GM19324 (cell line): ENCODE measurements around the gene GCAT.

Experiments used
- ATAC-seq: cut with Tn5 transposase; IDR thresholded peaks from one replicate; pipeline ENCODE4 v1.9.1; 2021; ENCODE audit warnings: mild to moderate bottlenecking, moderate library complexity; ENCODE audit not compliant: unreplicated experiment, low FRiP score

The GCAT gene

DNA sequence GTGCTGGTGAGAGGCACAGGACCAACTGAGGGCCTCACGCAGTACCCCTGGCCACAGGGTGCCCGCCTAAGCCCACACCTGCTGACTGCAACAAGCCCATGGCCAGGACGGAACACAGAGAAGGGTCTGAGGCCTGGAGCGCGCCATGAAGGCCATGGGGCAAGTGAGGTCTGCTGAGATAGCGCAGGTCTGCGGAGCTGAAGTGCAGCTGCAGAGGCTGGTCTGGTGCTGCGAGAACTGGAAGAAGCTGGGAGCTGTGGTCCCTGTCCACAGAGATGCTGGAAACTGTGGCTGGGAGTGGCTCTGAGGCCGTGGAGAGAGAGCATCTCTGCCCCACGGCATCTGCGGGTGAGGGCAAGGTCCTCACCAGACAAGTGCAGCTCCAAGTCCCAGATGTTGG, 23.7 kb downstream of the GCAT start:
- ATAC-seq: no peak

DNA sequence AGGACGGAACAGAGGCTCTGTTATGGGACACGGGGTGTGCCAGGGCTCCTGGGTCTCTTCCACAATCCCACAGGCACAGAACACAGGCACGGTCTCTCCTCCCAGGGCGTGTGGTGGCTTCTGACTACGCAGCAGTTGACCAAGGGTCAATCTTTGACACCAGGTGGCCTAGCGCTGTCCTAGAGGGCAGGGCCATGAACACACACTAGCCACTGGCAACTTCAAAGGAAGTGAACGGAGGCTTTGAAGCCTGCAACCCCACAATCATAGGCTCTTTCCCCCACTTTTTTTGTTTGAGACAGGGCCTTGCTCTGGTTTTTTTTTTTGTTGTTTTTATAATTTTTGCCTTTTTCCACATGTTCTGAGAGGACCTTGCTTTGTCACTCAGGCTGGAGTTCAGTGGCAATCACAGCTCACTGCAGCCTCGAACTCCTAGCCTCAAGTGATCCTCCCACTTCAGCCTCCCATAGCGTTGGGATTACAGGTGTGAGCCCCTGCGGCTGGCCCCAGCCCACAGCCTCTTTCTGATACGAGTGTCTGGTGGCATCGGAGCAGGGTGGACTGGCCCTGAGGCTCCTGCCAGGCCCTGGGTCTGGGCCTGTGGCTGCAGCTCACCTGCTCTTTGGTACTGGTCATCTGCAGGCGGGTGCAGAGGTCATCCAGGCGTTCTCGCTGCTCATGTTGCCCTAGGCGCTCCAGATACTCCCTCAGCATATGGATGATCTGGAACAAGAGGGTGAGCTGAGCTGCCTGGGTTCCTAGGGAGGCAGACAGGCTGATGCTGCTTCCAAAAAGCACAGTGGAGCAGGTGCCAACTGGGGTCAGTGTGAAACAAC, 24.5 kb downstream of the GCAT start:
- ATAC-seq: no peak

DNA sequence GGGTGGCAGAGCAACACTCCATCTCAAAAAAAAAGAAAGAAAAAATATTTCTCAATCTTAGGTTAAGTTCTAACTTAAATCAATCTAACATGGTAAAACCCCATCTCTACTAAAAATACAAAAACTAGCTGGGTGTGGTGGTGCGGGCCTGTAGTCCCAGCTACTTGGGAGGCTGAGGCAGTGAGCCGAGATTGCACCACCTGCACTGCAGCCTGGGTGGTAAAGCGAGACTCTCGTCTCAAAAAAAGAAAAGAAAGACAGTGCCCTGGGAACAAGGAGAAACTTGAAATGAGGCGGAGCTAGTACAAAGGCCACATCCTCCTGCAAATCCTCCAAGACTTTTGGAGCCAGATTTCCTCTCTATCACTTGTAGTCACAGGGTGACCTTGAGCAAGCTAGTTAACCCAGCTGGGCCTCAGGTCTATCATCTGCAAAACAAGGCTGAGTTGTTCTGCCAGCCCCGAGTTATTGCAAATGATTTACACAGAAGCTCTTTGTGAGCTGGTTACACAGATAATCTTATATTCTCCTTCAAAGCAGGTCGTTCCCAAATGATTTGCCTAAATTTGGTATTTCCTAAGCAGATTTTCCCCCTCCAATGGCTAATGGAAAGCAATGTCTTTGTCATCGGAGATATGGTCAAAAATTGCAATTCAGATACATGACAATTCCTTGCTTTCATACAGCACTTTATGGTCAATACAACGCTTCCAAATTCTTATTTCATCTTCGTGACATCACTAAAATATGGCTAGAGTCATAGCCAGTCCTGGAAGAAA, 34.5 kb downstream of the GCAT start:
- ATAC-seq: no peak

- ATAC-seq: peak; percentile 64
These were observed 36.0 kb downstream of the GCAT start for GRCh38 chr22:37843741-37844089.

GRCh38 chr22:37844904-37845329, 37.2 kb downstream of the GCAT start:
- ATAC-seq: no peak

DNA sequence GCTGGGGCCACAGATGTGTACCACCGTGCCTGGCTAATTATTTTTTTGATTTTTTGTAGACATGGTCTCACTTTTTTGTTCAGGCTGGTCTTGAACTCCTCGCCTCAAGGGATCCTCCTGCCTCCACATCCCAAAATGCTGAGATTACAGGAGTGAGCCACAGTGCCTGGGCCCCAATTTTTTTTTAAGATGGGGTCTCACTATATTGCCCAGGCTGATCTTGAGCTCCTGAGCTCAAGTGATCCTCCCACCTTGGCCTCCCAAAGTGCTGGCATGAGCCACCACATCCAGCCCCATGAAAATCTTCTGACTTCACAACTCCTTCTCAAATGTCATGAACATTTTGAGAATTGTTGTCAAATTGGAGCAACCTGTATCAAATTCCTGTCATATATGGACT, 38.7 kb downstream of the GCAT start:
- no peak for ATAC-seq

- no peak for ATAC-seq
These were observed 40.9 kb downstream of the GCAT start for GRCh38 chr22:37848587-37849088.

DNA sequence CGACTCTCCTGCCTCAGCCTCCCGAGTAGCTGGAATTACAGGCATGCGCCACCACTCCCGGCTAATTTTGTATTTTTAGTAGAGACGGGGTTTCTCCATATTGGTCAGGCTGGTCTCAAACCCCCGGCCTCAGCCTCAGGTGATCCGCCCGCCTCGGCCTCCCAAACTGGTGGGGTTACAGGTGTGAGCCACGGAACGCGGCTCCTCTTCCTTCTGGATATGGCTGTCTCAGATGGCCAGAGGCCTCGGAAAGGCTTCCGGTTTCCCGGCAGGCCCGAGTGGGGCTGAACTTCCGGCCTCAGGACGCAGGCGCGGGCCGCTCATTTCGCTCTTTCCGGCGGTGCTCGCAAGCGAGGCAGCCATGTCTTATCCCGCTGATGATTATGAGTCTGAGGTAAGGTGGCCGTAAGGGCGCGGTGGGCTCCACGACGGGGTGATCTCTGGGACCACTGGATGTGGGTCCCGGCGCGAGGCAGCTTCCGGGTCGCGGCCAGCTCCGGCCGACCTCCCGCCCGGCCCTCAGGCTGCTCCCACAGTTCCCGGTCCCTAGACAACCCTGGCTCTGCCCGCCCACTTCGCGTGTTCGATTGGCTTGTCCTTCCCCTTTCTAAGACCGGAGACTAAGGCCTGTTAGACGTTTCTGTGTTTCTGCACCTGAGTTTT, 41.5 kb downstream of the GCAT start, which contains the start of gene EIF3L:
TSS of gene EIF3L (plus strand) at position 331 of the 663 bp plus-strand sequence. CDS start at position 362, 31 bp downstream.
- peak; percentile 67 for ATAC-seq

DNA sequence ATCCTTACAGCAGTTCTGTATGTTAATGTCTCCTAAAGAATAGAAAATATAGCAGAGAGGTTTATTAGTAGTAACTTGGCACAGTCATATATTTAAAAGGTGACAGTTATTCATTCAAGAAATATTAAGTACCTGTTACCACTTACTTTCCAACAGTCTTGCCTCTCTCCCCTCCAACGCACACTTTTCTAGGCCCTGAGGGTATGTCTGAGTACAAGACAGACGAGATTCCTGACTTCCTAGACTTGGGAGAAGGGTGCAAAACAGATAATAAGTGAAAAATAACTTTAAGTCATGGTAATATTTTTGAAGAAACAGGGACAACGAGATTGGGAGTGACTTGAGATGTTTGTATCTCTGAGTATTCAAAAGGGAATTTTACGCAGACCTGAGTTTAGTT, 43.1 kb downstream of the GCAT start:
- ATAC-seq: no peak

DNA sequence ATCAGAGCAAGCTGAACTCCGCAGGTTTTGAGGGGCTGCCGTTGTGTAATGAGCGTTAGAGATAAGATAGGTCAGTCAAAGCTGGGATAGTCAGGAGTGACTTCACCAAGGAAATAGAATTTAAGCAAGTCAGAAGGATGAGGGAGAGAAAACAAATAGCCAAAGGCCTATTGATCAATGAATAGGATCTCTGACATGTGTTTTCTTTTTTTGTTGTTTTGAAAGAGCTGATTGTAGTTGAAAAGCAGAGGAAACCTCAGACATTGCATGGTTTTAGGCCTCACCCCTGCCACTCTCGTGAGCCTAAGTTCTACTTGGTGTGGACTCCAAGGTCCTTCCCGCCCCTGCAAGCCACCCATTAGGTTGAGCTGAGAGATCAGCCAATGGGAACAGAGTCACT, 44.7 kb downstream of the GCAT start:
- ATAC-seq: no peak

GRCh38 chr22:37854946-37855345, 47.2 kb downstream of the GCAT start:
- ATAC-seq: no peak

- ATAC-seq: no peak
These were observed 47.7 kb downstream of the GCAT start for GRCh38 chr22:37855462-37855861.

DNA sequence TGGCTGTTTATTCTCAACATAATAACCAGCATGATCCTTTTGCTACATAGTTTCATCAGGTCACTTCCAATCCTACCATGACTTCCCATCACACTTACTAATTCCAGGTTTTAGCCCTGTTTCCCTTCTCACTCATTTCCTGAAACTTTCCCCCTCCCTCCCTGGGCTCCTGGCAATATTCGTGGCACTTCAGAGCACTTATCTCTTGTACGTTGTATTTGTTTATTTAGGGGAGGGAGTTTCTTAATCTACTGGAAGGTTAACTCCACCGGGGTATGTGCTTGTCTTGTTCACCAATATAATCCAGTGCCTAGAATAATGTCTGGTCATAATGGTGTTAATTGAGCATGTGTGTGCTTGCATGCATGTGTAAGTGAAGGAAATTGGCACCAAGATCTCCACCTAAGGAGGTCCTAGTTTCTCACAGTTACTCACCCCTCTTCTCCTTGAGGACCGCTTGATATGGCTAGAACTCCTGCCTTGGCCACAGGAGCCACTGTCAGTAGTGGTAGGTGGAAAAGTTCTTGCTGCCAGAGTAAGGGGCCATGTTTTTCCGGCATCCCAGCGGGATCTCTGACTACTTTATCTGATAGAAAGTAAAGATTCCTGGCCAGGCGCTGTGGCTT, 53.2 kb downstream of the GCAT start:
- no peak for ATAC-seq

DNA sequence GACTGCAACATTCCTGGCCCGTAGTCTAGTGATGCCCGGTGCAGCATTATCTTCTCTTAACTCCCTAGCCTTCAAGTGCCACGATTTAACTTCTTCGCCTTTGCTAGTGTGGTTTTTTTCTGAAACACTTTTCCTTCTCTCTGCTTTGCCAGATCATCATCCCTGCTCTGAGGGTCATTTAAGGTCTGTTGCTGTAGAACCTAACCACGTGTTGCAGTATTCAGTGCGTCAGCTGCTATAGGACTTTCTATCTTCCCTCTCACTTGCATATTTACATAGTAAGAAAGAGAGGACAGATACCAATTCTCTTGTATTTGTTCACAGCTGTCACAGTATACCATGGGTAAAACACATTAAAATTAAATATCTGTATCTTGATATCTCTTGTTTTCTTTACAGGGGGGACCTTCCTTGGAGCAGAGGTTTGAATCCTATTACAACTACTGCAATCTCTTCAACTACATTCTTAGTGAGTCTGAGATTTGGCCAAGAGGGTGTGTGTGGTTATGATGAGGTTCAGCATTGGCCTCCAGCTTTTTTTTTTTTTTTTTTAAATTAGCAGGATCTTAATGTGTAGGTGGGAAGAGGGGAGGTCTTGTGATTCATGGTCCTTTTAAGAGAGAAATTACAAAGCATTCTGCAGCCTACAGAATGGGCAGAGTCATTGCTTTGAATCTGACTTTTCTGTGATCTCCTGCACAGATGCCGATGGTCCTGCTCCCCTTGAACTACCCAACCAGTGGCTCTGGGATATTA, 55.0 kb downstream of the GCAT start:
- no peak for ATAC-seq

DNA sequence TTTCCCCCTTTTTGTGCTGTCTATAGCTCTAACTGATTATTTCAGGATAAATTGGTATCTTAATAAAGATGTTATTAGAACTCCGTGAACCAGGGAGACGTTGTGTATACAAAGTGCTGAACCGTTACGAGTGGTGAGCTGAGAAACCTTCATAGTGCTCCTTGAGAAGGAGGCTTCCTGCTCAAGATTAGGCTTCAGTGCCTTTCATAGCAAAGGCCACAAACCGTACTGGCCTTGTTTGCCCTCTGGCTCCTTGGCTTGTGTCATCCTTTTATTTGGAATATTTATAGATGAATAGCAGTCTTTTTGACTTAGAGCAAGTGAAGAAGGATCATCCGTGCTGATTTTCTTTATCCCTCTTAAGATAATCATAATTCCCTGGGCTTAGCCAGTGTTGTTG, 57.8 kb downstream of the GCAT start:
- no peak for ATAC-seq
